GM19099 (cell line): ENCODE data around the gene CDH13.

Experiments
- POLR2A ChIP-seq: IDR thresholded peaks from 3 replicates; pipeline ENCODE4 v1.6.1; 2011; ENCODE audit warnings: low read depth; ENCODE audit not compliant: insufficient read length; ENCODE audit errors: extremely low read depth

The CDH13 gene

GRCh38 chr16:83439412-83439811 is 812.6 kb downstream of the CDH13 start:
- no peak for TF ChIP-seq POLR2A

- TF ChIP-seq POLR2A, result no peak
Measured at GRCh38 chr16:83441517-83441916, 814.7 kb downstream of the CDH13 start.

GRCh38 chr16:83443972-83444371 is 817.2 kb downstream of the CDH13 start:
- TF ChIP-seq POLR2A, result no peak

GRCh38 chr16:83447560-83447959 is 820.8 kb downstream of the CDH13 start:
- TF ChIP-seq POLR2A, result no peak

GRCh38 chr16:83449861-83450260 is 823.1 kb downstream of the CDH13 start:
- TF ChIP-seq POLR2A, result no peak

GRCh38 chr16:83453977-83454376 is 827.2 kb downstream of the CDH13 start:
- no peak for TF ChIP-seq POLR2A

- TF ChIP-seq POLR2A, result no peak
Measured at GRCh38 chr16:83455716-83456115, 828.9 kb downstream of the CDH13 start.

- TF ChIP-seq POLR2A, result no peak
Measured at GRCh38 chr16:83456934-83457333, 830.2 kb downstream of the CDH13 start.

- TF ChIP-seq POLR2A, result no peak
Measured at GRCh38 chr16:83458612-83459011, 831.8 kb downstream of the CDH13 start.

- TF ChIP-seq POLR2A, result no peak
Measured at GRCh38 chr16:83464991-83465390, 838.2 kb downstream of the CDH13 start.

- no peak for TF ChIP-seq POLR2A
Measured at GRCh38 chr16:83470416-83470815, 843.6 kb downstream of the CDH13 start.

GRCh38 chr16:83472776-83473501 is 846.2 kb downstream of the CDH13 start:
- no peak for TF ChIP-seq POLR2A

GRCh38 chr16:83473926-83474650 is 847.3 kb downstream of the CDH13 start:
- TF ChIP-seq POLR2A, result no peak

GRCh38 chr16:83475108-83475507 is 848.3 kb downstream of the CDH13 start:
- TF ChIP-seq POLR2A, result no peak

- TF ChIP-seq POLR2A, result no peak
Measured at GRCh38 chr16:83481589-83481988, 854.8 kb downstream of the CDH13 start.

GRCh38 chr16:83482545-83483162 is 855.9 kb downstream of the CDH13 start:
- no peak for TF ChIP-seq POLR2A
